IPS DF 6.9 (cell line): ENCODE results near the gene FGF12.

Source experiments
- DNase-seq: peaks from one replicate; pipeline ENCODE4 v3.0.0-alpha.2; 2013; ENCODE audit warnings: low read depth, low spot score
- H3K27ac ChIP-seq: one replicate; pipeline ENCODE4 v1.5.1; 2013; ENCODE audit warnings: low read length, control low read depth
- H3K27me3 ChIP-seq: 2 replicates; pipeline ENCODE4 v1.6.1; 2013; ENCODE audit warnings: mild to moderate bottlenecking, low read length; ENCODE audit not compliant: control insufficient read depth, insufficient read depth
- H3K36me3 ChIP-seq: 2 replicates; pipeline ENCODE4 v1.6.1; 2013; ENCODE audit warnings: low read length; ENCODE audit not compliant: control insufficient read depth, insufficient read depth
- H3K4me1 ChIP-seq: 2 replicates; pipeline ENCODE4 v1.6.1; 2013; ENCODE audit warnings: low read length; ENCODE audit not compliant: control insufficient read depth, insufficient read depth
- H3K4me3 ChIP-seq: 2 replicates; pipeline ENCODE4 v1.5.1; 2013; ENCODE audit warnings: mild to moderate bottlenecking, low read length
- H3K9me3 ChIP-seq: 2 replicates; pipeline ENCODE4 v1.6.1; 2013; ENCODE audit warnings: low read length, inconsistent platforms; ENCODE audit not compliant: control insufficient read depth, insufficient read depth
- WGBS: extraction: QIAGEN DNeasy Blood & Tissue Kit; methylation state at CpG from one replicate; pipeline ENCODE4 v1.1.7; 2013; ENCODE audit warnings: mixed read lengths, missing lambda C conversion rate; ENCODE audit not compliant: insufficient read length, insufficient coverage; 5-methylcytosine and 5-hydroxymethylcytosine counted together

The FGF12 gene

GRCh38 chr3:192687488-192688152, 39.7 kb downstream of the FGF12 start:
- no peak overlapping the region for H3K4me3 ChIP-seq
- peaks cover 2% of the 10 kb centered on the region; the same call in 1 of the 2 replicates for H3K4me1 ChIP-seq
- H3K9me3 ChIP-seq, result no peaks in the 10 kb centered on the region
- H3K36me3 ChIP-seq, result no peaks in the 10 kb centered on the region
- no peak overlapping the region for H3K27ac ChIP-seq
- WGBS, result no CpG with 5 or more reads among the region's 5 CpGs
- no peaks in the 10 kb centered on the region for H3K27me3 ChIP-seq
- no peak for DNase-seq

GRCh38 chr3:192685801-192686200, 41.5 kb downstream of the FGF12 start:
- H3K36me3 ChIP-seq, result no peaks in the 10 kb centered on the region
- no peak overlapping the region for H3K4me3 ChIP-seq
- no peak overlapping the region for H3K27ac ChIP-seq
- H3K4me1 ChIP-seq, result peaks cover 2% of the 10 kb centered on the region; the same call in 1 of the 2 replicates
- H3K9me3 ChIP-seq, result no peaks in the 10 kb centered on the region; the same call in 1 of the 2 replicates
- no CpG with 5 or more reads among the region's 5 CpGs for WGBS
- DNase-seq, result no peak
- H3K27me3 ChIP-seq, result no peaks in the 10 kb centered on the region

- H3K27me3 ChIP-seq, result no peaks in the 10 kb centered on the region
- no CpG with 5 or more reads among the region's 6 CpGs for WGBS
Observed at GRCh38 chr3:192684151-192684550, 43.2 kb downstream of the FGF12 start.

GRCh38 chr3:192675958-192676649, 51.2 kb downstream of the FGF12 start:
- no peak for DNase-seq
- no CpG with 5 or more reads among the region's 4 CpGs for WGBS
- Histone ChIP-seq H3K9me3 (no peaks in the 10 kb centered on the region), H3K4me3 (no peak overlapping the region), H3K36me3 (no peaks in the 10 kb centered on the region), H3K27me3 (no peaks in the 10 kb centered on the region), H3K4me1 (no peaks in the 10 kb centered on the region), H3K27ac (no peak overlapping the region)

More at GRCh38 chr3:192684151-192684550, 43.2 kb downstream of the FGF12 start:
- H3K27ac ChIP-seq, result no peak overlapping the region
- peaks cover 2% of the 10 kb centered on the region; the same call in 1 of the 2 replicates for H3K4me1 ChIP-seq
- no peak overlapping the region for H3K4me3 ChIP-seq
- DNase-seq, result no peak
- no peaks in the 10 kb centered on the region; the same call in 1 of the 2 replicates for H3K9me3 ChIP-seq
- H3K36me3 ChIP-seq, result no peaks in the 10 kb centered on the region

- Histone ChIP-seq H3K4me3 (no peak overlapping the region), H3K9me3 (no peaks in the 10 kb centered on the region), H3K27me3 (no peaks in the 10 kb centered on the region), H3K36me3 (no peaks in the 10 kb centered on the region), H3K27ac (no peak overlapping the region), H3K4me1 (no peaks in the 10 kb centered on the region; the same call in 1 of the 2 replicates)
- WGBS, result no CpG with 5 or more reads among the region's 6 CpGs
- no peak for DNase-seq
Observed at GRCh38 chr3:192655628-192656027, 71.7 kb downstream of the FGF12 start.

- no CpG with 5 or more reads among the region's 1 CpG for WGBS
- no peaks in the 10 kb centered on the region; the same call in 1 of the 2 replicates for H3K4me1 ChIP-seq
- H3K9me3 ChIP-seq, result no peaks in the 10 kb centered on the region
Observed at GRCh38 chr3:192655040-192655439, 72.3 kb downstream of the FGF12 start.

GRCh38 chr3:192653862-192654261, 73.5 kb downstream of the FGF12 start:
- Histone ChIP-seq H3K4me1 (no peaks in the 10 kb centered on the region; the same call in 1 of the 2 replicates), H3K4me3 (no peak overlapping the region), H3K27me3 (no peaks in the 10 kb centered on the region), H3K9me3 (no peaks in the 10 kb centered on the region), H3K27ac (no peak overlapping the region), H3K36me3 (no peaks in the 10 kb centered on the region)
- DNase-seq, result no peak
- no CpG with 5 or more reads among the region's 1 CpG for WGBS

More at GRCh38 chr3:192655040-192655439, 72.3 kb downstream of the FGF12 start:
- Histone ChIP-seq H3K4me3 (no peak overlapping the region), H3K27ac (no peak overlapping the region), H3K27me3 (no peaks in the 10 kb centered on the region), H3K36me3 (no peaks in the 10 kb centered on the region)
- no peak for DNase-seq

- no peak overlapping the region for H3K4me3 ChIP-seq
- no peak overlapping the region for H3K27ac ChIP-seq
- no peaks in the 10 kb centered on the region for H3K36me3 ChIP-seq
- H3K27me3 ChIP-seq, result no peaks in the 10 kb centered on the region
- DNase-seq, result peak; percentile 4
- no CpG with 5 or more reads among the region's 3 CpGs for WGBS
- no peaks in the 10 kb centered on the region for H3K9me3 ChIP-seq
- H3K4me1 ChIP-seq, result no peaks in the 10 kb centered on the region; the same call in 1 of the 2 replicates
Observed at GRCh38 chr3:192652727-192653126, 74.6 kb downstream of the FGF12 start.

- WGBS, result no CpG with 5 or more reads among the region's 6 CpGs
- H3K36me3 ChIP-seq, result no peaks in the 10 kb centered on the region
Observed at GRCh38 chr3:192651836-192652512, 75.4 kb downstream of the FGF12 start.

GRCh38 chr3:192645437-192645836, 81.9 kb downstream of the FGF12 start:
- Histone ChIP-seq H3K27me3 (no peaks in the 10 kb centered on the region), H3K9me3 (no peaks in the 10 kb centered on the region), H3K4me3 (no peak overlapping the region), H3K27ac (no peak overlapping the region), H3K4me1 (no peaks in the 10 kb centered on the region), H3K36me3 (no peaks in the 10 kb centered on the region)
- no CpG with 5 or more reads among the region's 1 CpG for WGBS
- DNase-seq, result no peak

More at GRCh38 chr3:192651836-192652512, 75.4 kb downstream of the FGF12 start:
- H3K27me3 ChIP-seq, result no peaks in the 10 kb centered on the region
- no peak overlapping the region for H3K27ac ChIP-seq
- H3K9me3 ChIP-seq, result no peaks in the 10 kb centered on the region
- H3K4me1 ChIP-seq, result no peaks in the 10 kb centered on the region; the same call in 1 of the 2 replicates
- no peak overlapping the region for H3K4me3 ChIP-seq
- DNase-seq, result no peak
